GM12892 (cell line): ENCODE measurements around the gene MYL6.

Experiments used
- POLR2A ChIP-seq: IDR thresholded peaks from 2 replicates; pipeline ENCODE4 v1.6.1; 2011; ENCODE audit warnings: low read depth, low read length, control low read depth
- POLR2AphosphoS5 ChIP-seq: IDR thresholded peaks from 2 replicates; pipeline ENCODE4 v1.6.1; 2011; ENCODE audit warnings: low read depth, low read length, control low read depth
- TAF1 ChIP-seq: IDR thresholded peaks from 2 replicates; pipeline ENCODE4 v1.6.1; 2011; ENCODE audit warnings: low read depth, mild to moderate bottlenecking, control low read depth, low read length, borderline replicate concordance

DNA sequence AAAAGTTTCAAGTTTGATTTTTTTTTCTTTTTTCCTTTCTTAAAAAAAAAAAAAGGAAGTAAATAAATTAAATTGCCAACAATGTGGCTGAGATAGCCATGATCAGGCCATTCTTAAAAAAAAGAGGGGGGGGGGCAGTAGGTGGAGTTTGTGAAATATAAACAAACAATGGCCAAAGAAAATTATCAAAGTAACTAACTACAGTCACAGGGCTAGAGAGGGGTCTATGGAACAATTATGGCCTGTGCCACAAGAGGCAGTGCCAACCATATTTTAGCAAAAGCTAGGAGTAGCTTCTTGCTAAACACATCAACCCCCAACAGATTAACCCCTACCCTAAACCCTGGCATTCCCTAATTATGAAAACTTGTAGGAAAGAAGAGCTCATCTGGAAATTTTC lies 47.3 kb downstream of the MYL6 start:
- TF ChIP-seq POLR2AphosphoS5 (no peak), TAF1 (no peak), POLR2A (no peak)
